HG03097 (cell line): ENCODE measurements around the gene IL11.
"Not testable (repeated sequence)": the region's sequence is repeated elsewhere in the genome, so short reads cannot be mapped to it uniquely, and the experiment has no call there.

Experiments used
- ATAC-seq: cut with Tn5 transposase; IDR thresholded peaks from one replicate; pipeline ENCODE4 v1.9.1; 2021; ENCODE audit not compliant: unreplicated experiment, low FRiP score

The IL11 gene

GRCh38 chr19:55339105-55339888, 31.0 kb downstream of the IL11 start, which contains the start of gene KMT5C:
Gene KMT5C (plus strand): TSS chr19:55339876. CDS start chr19:55341937, 2,061 bp downstream.
- peak; percentile 87 for ATAC-seq

DNA sequence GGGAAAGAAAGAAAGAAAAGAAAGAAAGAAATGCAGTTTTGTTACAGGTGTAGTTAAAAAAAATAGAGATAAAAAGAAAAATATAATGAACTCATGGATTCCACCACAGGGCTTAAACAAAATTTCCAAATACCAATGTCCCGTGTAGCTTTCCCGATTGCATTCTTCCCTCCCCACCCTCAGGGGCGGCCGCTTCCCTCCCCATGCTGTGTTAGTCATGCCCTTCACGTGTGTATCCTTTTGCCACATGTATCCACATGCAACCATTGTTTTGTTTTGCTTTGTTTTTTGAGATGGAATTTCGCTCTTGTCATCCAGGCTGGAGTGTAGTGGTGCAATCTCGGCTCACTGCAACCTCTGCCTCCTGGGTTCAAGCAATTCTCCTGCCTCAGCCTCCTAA, 34.2 kb downstream of the IL11 start:
- no peak for ATAC-seq

GRCh38 chr19:55333870-55334269, 36.4 kb downstream of the IL11 start:
- no peak for ATAC-seq

- ATAC-seq: not testable (repeated sequence)
Measured at GRCh38 chr19:55329791-55330190, 40.5 kb downstream of the IL11 start.

DNA sequence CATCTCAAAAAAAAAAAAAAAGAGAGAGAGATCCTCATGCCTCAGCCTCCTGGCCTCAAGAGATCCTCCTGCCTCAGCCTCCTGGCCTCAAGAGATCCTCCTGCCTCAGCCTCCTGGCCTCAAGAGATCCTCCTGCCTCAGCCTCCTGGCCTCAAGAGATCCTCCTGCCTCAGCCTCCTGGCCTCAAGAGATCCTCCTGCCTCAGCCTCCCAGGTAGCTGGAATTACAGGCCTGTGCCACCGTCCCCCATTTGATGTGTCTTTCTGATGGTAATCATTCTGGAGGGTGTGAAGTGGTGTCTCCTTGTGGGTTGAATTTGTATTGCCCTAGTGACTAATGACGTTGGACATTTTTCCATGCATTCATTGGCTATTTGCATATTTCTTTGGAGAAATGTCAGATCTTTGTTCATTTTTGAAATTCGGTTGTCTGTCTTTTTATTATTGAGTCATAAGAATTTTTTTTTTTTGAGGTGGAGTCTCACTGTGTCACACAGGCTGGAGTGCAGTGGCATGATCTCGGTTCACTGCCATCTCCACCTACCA, 41.4 kb downstream of the IL11 start:
- ATAC-seq: not testable (repeated sequence)

DNA sequence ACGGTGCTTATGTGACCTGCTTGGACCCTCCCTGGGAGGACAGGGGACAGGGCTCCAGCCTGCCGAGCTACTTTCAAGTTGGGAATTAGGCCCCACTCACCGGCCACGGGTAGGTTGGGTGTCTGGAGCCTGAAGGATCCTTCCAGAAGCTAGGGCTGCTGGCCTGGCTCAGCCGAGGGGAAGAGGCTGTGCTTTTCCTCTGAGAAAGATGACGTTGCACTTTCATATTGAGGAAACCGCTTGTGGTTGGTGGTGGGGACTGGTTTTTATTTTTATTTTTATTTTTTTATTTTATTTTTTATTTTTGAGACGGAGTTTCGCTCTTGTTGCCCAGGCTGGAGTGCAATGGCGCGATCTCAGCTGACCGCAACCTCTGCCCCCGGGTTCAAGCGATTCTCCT, 45.1 kb downstream of the IL11 start, which contains the start of gene TMEM150B:
Gene TMEM150B (minus strand): TSS at position 170 of the 400 bp plus-strand sequence. CDS start 4,305 bp downstream, outside the sequence.
- no peak for ATAC-seq

DNA sequence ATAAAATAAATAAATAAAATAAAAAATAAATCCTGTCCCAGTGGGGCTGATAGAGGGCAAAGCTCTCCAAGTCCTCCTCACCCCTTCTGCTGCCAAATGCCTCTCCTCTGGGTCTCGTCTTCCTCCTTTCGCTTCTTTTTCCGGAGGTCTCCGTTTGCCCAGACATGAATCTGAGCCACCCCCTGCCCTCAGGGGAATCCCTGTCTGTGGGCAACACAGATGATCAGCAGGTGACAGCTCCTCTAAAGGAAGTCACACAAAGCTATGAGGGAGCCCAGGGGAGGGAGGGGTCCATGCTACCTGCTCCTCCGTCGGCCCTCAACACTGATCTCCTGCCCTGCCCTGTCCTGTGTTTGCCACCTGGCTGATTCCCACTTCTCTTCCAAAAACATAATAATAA, 45.6 kb downstream of the IL11 start:
- no peak for ATAC-seq

- no peak for ATAC-seq
Measured at GRCh38 chr19:55322204-55322885, 47.9 kb downstream of the IL11 start.

GRCh38 chr19:55321466-55322137, 48.7 kb downstream of the IL11 start:
- no peak for ATAC-seq

DNA sequence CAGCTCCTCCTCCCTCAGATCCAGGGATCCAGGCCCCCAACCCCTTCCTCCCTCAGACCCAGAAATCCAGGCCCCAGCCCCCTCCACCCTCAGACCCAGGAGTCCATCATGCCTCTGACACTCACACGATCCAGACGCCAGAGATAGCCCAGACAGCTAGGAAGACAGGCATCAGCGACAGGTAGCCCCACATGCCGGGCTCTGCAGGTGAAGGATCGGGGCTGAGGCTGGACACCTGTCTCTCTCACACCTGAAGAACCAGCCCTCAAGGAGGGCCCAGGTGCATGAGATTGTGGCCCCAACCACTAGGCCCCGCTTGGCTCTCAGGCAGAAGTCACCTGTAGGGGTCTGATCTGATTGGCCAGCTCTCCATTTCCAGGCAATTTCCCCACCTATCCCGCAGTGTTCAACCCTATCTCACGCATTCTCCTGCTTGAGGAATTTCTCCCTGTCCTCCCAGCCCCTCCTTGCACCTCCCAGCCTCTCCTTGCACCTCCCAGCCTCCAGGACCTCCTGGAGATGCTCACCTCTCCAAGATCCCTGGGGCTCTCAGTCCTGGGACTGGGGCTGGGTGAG, 49.3 kb downstream of the IL11 start:
- ATAC-seq: no peak

DNA sequence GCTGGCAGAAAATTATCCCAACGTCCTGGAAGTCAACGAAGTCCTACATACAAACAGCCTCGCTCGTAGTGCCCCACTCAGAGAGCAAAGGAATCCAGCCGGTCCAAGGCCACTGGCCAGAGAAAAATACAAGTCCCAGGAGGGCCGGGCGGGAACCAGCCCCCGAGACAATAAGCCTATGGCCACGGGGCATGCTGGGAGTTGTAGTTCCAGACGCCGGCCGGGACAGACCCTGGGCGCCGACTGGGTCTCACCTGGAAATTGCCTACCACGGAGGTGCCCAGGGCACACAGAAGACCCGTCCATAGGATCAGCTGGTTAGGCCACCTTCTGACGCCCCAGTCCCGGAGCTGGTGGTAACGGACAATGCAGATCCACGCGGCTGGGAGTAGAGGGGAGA, 50.5 kb downstream of the IL11 start:
- no peak for ATAC-seq

DNA sequence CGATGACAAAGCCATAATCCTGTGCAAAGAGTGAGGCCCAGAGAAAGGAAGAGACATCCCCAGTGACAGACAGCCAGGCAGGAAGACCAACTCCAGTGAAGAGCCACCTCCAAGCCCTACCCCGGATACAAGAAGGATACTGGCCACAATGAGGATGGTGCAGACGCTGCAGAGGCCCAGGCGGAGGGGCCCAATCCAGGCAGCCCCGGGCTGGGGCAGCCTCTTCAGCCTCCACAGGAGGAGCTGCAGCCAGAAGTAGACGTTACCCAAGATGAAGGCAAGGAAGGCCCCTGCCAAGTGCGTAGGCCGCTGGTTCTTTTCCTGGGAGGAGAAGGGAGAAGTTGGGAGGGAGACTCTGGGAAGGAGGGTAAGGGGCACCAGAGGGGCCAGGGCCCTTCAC, 53.6 kb downstream of the IL11 start:
- ATAC-seq: no peak

DNA sequence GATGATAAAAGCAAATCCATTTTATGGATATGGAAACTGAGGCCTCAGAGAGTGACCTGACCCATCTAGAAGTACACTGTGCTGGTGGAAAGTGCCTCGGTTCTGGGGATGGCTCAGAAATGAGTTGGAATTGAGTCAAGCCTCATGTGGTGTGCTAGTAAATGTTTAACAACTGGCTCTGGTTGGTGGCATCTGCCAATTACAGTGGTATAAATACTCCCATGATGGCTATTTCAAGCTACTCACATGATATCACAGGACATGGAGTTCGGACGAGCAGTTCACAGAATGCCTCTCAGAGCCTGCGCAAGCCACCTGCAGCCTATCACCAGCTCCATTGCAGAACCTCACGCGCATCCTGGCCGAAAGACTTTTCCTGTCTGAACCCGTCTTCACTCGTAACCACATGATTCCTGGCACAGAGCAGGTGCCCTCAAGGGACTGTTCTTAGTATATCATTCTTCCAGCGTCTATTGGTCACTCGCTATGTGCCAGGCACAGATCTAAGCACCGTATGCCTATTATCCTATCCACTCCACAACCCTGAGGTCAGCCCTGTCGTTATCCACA, 54.2 kb downstream of the IL11 start:
- ATAC-seq: no peak

DNA sequence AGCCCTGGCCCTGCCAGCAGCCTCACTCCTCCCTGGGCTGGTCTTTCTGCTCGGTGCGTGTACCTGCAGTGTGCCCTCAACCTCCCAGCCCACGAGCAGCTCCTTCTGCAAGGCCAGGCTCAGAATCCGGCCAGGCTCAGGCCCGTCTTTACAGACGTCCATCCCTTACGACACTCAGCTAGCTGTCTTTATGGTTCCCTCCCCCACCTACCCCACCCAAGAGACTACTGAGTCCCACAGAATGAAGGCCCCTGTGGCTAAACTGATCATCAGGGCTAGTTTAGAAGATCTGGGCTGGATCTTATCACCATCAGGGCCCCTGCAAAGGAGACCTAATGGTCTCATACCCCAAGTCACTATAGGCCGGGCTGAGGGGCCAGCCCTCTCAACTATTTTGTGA, 55.9 kb downstream of the IL11 start:
- ATAC-seq: no peak
